K562 (cell line): Measurements from ENCODE around the gene ADGRG1. TPM values are rescaled to one million over a fixed set of nuclear protein-coding genes. Genes with fewer than 3 reads are reported as not detected.

Source experiments
- E2F3 ChIP-seq: fragments of 250-450 bp; sonication (Bioruptor Pico); IDR thresholded peaks from 2 replicates; pipeline ENCODE4 v1.4.0; 2020; ENCODE audit warnings: mild to moderate bottlenecking
- MGA ChIP-seq: fragments of 450-650 bp; IDR thresholded peaks from 2 replicates; pipeline ENCODE4 v1.6.1; 2016; ENCODE audit warnings: mild to moderate bottlenecking, moderate library complexity
- PCBP2 ChIP-seq: fragments of 200-400 bp; formaldehyde crosslinking; IDR thresholded peaks from 2 replicates; pipeline ENCODE4 v1.6.1; 2018; ENCODE audit warnings: low read length, low read depth, mild to moderate bottlenecking, moderate library complexity; ENCODE audit not compliant: poor library complexity, severe bottlenecking
- PML ChIP-seq: IDR thresholded peaks from 2 replicates; pipeline ENCODE4 v1.6.1; 2012; ENCODE audit warnings: low read length, inconsistent platforms
- SMARCB1 ChIP-seq: IDR thresholded peaks from 2 replicates; pipeline ENCODE4 v1.6.1; 2011; ENCODE audit warnings: improper control_type of control experiment, low read depth; ENCODE audit not compliant: insufficient read length
- ZNF551 ChIP-seq: fragments of 250-450 bp; sonication (Bioruptor Pico); IDR thresholded peaks from 2 replicates; pipeline ENCODE4 v1.5.0; 2021; ENCODE audit warnings: mild to moderate bottlenecking, moderate library complexity
- ZNF766 ChIP-seq: fragments of 200-800 bp; sonication (Bioruptor generic); conservative IDR thresholded peaks from 2 replicates; pipeline ENCODE4 v1.6.1; 2016; ENCODE audit warnings: missing genetic modification characterization, missing compliant biosample characterization
- ZZZ3 ChIP-seq: fragments of 450-650 bp; IDR thresholded peaks from 2 replicates; pipeline ENCODE4 v1.6.1; 2016; ENCODE audit warnings: antibody characterized with exemption, mild to moderate bottlenecking, moderate library complexity
- polyA plus RNA-seq, 8 experiments: library from polyadenylated mRNA; depleted of rRNA in 4 of 8; stranded (reverse) in 5 of 8; unstranded in 3 of 8; fragments of >200 nt; fragmentation: Nextera tagmentation in 2 of 8; fragmentation: Illumina TruSeq in 1 of 8; extraction: Ambion mirVana in 2 of 8; extraction: Trizol in 1 of 8; gene quantifications; 2 replicates each; pipeline versions ENCODE4 v1.2.1 to v1.2.3, GENCODE V29; 2011 to 2014; ENCODE audit warnings: inconsistent platforms in 1 of 8, missing spikeins in 1 of 8
- total RNA-seq, 7 experiments: library from RNA; depleted of rRNA in 6 of 7; stranded (reverse); fragments of >200 nt in 6 of 7; fragmentation: Illumina TruSeq in 2 of 7; extraction: Trizol in 2 of 7; gene quantifications; 2 replicates each; pipeline versions ENCODE4 v1.2.1 to v1.2.3, GENCODE V29; 2011 to 2021; ENCODE audit warnings: low replicate concordance in 1 of 7
- TF ChIP-seq, protein P1 (sequence below), 2 experiments: fragments of 450-650 bp; IDR thresholded peaks; 2 replicates each; pipeline ENCODE4 v1.6.1; 2018; ENCODE audit warnings: mild to moderate bottlenecking in 2 of 2, low read depth in 1 of 2; ENCODE audit not compliant: partially characterized antibody in 2 of 2
- TF ChIP-seq, protein P2 (sequence below): sonication (generic); formaldehyde crosslinking; IDR thresholded peaks from 2 replicates; pipeline ENCODE4 v1.9.0; 2022; ENCODE audit warnings: mild to moderate bottlenecking, missing genetic modification reagents

The ADGRG1 gene
- total and polyA plus RNA-seq, 9 of the 15 experiments (the other 6 are each of a cell fraction or from before 2014, with no cell fraction given): 0.04 to 0.31 (median 0.16) TPM; not detected in 6

DNA sequence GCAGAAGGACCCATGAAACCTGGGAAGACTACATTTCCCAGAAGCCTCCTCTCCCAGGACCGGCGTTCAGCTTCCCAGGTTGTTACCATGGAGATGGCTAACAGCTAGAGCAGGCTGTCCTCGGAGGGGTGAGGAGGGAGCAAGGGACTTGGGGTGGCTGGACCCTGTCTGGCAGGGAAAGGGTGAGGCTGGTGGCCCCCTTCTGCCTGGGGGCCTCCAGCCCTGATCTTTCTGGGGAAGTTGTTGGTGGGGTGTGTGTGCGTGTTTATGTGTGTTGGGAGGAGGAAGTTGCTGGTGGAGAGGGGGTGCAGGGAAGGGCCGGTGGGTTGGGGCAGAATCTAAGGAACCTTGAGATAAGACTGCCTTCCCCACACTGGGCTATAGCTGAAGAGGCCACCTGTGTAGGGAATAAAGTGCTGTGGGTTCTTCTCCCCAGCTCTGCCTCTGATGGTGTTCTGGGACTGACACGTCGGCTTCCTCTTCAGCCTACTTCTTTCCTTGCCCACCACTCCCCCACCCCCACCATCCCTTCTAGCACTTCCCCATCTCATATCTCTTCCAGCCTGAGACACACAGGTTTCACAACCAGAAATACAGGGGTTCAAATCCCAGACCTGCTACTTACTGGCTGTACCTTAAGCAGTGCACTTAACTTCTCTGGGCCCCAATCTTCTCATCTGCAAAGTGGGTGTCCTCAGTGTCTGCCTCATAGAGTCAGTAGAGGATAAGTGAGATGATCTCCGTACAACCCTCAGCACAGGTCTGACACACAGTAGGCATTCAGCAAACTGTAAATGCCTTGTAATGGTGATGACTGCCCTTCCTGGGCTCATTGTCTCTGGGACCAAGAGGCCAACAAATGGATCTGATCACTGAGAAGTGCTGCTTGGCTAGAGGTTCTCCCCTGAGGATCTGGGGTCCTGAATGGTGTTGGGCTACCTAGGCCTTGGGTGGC lies 66.6 kb downstream of the ADGRG1 start, which contains the start of gene DRC7 (continued):
- TF ChIP-seq ZNF766 (CRISPR knock-in tag): no peak
- TF ChIP-seq PML: no peak
- TF ChIP-seq ZZZ3: no peak
- no peak for TF ChIP-seq E2F3 (CRISPR knock-in tag)
- TF ChIP-seq, protein P1, sequence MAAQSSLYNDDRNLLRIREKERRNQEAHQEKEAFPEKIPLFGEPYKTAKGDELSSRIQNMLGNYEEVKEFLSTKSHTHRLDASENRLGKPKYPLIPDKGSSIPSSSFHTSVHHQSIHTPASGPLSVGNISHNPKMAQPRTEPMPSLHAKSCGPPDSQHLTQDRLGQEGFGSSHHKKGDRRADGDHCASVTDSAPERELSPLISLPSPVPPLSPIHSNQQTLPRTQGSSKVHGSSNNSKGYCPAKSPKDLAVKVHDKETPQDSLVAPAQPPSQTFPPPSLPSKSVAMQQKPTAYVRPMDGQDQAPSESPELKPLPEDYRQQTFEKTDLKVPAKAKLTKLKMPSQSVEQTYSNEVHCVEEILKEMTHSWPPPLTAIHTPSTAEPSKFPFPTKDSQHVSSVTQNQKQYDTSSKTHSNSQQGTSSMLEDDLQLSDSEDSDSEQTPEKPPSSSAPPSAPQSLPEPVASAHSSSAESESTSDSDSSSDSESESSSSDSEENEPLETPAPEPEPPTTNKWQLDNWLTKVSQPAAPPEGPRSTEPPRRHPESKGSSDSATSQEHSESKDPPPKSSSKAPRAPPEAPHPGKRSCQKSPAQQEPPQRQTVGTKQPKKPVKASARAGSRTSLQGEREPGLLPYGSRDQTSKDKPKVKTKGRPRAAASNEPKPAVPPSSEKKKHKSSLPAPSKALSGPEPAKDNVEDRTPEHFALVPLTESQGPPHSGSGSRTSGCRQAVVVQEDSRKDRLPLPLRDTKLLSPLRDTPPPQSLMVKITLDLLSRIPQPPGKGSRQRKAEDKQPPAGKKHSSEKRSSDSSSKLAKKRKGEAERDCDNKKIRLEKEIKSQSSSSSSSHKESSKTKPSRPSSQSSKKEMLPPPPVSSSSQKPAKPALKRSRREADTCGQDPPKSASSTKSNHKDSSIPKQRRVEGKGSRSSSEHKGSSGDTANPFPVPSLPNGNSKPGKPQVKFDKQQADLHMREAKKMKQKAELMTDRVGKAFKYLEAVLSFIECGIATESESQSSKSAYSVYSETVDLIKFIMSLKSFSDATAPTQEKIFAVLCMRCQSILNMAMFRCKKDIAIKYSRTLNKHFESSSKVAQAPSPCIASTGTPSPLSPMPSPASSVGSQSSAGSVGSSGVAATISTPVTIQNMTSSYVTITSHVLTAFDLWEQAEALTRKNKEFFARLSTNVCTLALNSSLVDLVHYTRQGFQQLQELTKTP (IDR thresholded peaks at IDR 0.05; ENCODE audit: low read depth in 1 of 2, partially characterized antibody in 2 of 2): peak in 1 of 2 experiments; percentile 91
- no peak for TF ChIP-seq SMARCB1
- TF ChIP-seq, protein P2, sequence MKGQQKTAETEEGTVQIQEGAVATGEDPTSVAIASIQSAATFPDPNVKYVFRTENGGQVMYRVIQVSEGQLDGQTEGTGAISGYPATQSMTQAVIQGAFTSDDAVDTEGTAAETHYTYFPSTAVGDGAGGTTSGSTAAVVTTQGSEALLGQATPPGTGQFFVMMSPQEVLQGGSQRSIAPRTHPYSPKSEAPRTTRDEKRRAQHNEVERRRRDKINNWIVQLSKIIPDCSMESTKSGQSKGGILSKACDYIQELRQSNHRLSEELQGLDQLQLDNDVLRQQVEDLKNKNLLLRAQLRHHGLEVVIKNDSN: no peak
- TF ChIP-seq PCBP2: no peak
- TF ChIP-seq MGA: no peak
- TF ChIP-seq ZNF551 (CRISPR knock-in tag): no peak
